HepG2 (cell line): Measurements from ENCODE around the gene SMTNL1. TPM values are rescaled to one million over a fixed set of nuclear protein-coding genes. Genes with fewer than 3 reads are reported as not detected.
A peak's percentile ranks its signal among the peaks of the same experiment; 100 is the strongest.

Source experiments
- CEBPG ChIP-seq: IDR thresholded peaks from 2 replicates; pipeline ENCODE4 v1.6.1; 2016
- CHCHD3 ChIP-seq: sonication (generic); formaldehyde crosslinking; IDR thresholded peaks from 2 replicates; pipeline ENCODE4 v1.8.0; 2022; ENCODE audit warnings: mild to moderate bottlenecking, missing genetic modification reagents, moderate library complexity
- DR1 ChIP-seq: sonication (generic); formaldehyde crosslinking; IDR thresholded peaks from 2 replicates; pipeline ENCODE4 v1.8.0; 2021; ENCODE audit warnings: mild to moderate bottlenecking, missing genetic modification reagents, inconsistent platforms
- MIXL1 ChIP-seq: IDR thresholded peaks from 2 replicates; pipeline ENCODE4 v1.6.1; 2016
- NFATC3 ChIP-seq: sonication (generic); formaldehyde crosslinking; IDR thresholded peaks from 2 replicates; pipeline ENCODE4 v1.5.1; 2020; ENCODE audit warnings: mild to moderate bottlenecking, missing genetic modification reagents
- NKX3-1 ChIP-seq: sonication (generic); formaldehyde crosslinking; IDR thresholded peaks from 2 replicates; pipeline ENCODE4 v1.5.0; 2020; ENCODE audit warnings: missing genetic modification reagents
- RFX1 ChIP-seq: fragments of 450-650 bp; IDR thresholded peaks from 2 replicates; pipeline ENCODE4 v1.6.1; 2017
- XBP1 ChIP-seq: sonication (generic); formaldehyde crosslinking; IDR thresholded peaks from 2 replicates; pipeline ENCODE4 v1.5.0; 2020; ENCODE audit warnings: missing genetic modification reagents
- ZFYVE20 ChIP-seq: sonication (generic); formaldehyde crosslinking; IDR thresholded peaks from 2 replicates; pipeline ENCODE4 v1.8.0; 2023; ENCODE audit warnings: low read depth, mild to moderate bottlenecking, moderate library complexity, missing genetic modification reagents, borderline replicate concordance
- ZKSCAN8 ChIP-seq: IDR thresholded peaks from 2 replicates; pipeline ENCODE4 v1.6.1; 2016; ENCODE audit warnings: borderline replicate concordance, missing genetic modification reagents, missing compliant biosample characterization
- ZNF17 ChIP-seq: sonication (generic); formaldehyde crosslinking; IDR thresholded peaks from 2 replicates; pipeline ENCODE4 v1.5.0; 2020; ENCODE audit warnings: mild to moderate bottlenecking, missing genetic modification reagents
- ZNF24 ChIP-seq: fragments of 450-650 bp; IDR thresholded peaks from 2 replicates; pipeline ENCODE4 v1.6.1; 2017; ENCODE audit warnings: antibody characterized with exemption, mild to moderate bottlenecking
- ZNF441 ChIP-seq: sonication (generic); formaldehyde crosslinking; IDR thresholded peaks from 2 replicates; pipeline ENCODE4 v1.7.0; 2021; ENCODE audit warnings: missing genetic modification reagents, borderline replicate concordance
- ZNF546 ChIP-seq: sonication (generic); formaldehyde crosslinking; conservative IDR thresholded peaks from 2 replicates; pipeline ENCODE4 v1.8.1; 2023; ENCODE audit warnings: mild to moderate bottlenecking, missing genetic modification reagents
- ZNF839 ChIP-seq: sonication (generic); formaldehyde crosslinking; IDR thresholded peaks from 2 replicates; pipeline ENCODE4 v1.4.0; 2020; ENCODE audit warnings: missing genetic modification reagents, mild to moderate bottlenecking, borderline replicate concordance
- polyA plus RNA-seq, 8 experiments: library from polyadenylated mRNA; depleted of rRNA in 3 of 8; stranded (reverse) in 7 of 8; unstranded in 1 of 8; fragments of >200 nt; fragmentation: Illumina TruSeq in 4 of 8; extraction: Trizol in 4 of 8; gene quantifications; 2 replicates each; pipeline versions ENCODE4 v1.2.1 to v1.2.3, GENCODE V29; 2011 to 2016; ENCODE audit warnings: low read depth in 4 of 8, missing spikeins in 1 of 8, mixed read lengths in 1 of 8; ENCODE audit not compliant: insufficient read depth in 1 of 8
- total RNA-seq, 5 experiments: library from RNA; depleted of rRNA; stranded (reverse); fragments of >200 nt; fragmentation: Illumina TruSeq; extraction: Trizol; gene quantifications; 2 replicates each; pipeline ENCODE4 v1.2.3, GENCODE V29; 2016; ENCODE audit warnings: low read depth in 1 of 5
- TF ChIP-seq, protein P1 (sequence below): sonication (generic); formaldehyde crosslinking; IDR thresholded peaks from 2 replicates; pipeline ENCODE4; 2020; ENCODE audit warnings: missing genetic modification reagents, mild to moderate bottlenecking, borderline replicate concordance
- TF ChIP-seq, protein P2 (sequence below): sonication (generic); formaldehyde crosslinking; IDR thresholded peaks from 2 replicates; pipeline ENCODE4 v1.5.0; 2020; ENCODE audit warnings: mild to moderate bottlenecking, missing genetic modification reagents, moderate library complexity
- TF ChIP-seq, protein P3 (sequence below): IDR thresholded peaks from 2 replicates; pipeline ENCODE4 v1.6.1; 2018; ENCODE audit warnings: missing genetic modification reagents, mild to moderate bottlenecking, missing compliant biosample characterization
- TF ChIP-seq, protein P4 (sequence below): sonication (generic); formaldehyde crosslinking; IDR thresholded peaks from 2 replicates; pipeline ENCODE4 v1.5.0; 2020; ENCODE audit warnings: missing genetic modification reagents
- TF ChIP-seq, protein P5 (sequence below): sonication (generic); formaldehyde crosslinking; IDR thresholded peaks from 2 replicates; pipeline ENCODE4 v1.4.0; 2020; ENCODE audit warnings: missing genetic modification reagents
- TF ChIP-seq, protein P6 (sequence below): sonication (generic); formaldehyde crosslinking; conservative IDR thresholded peaks from 2 replicates; pipeline ENCODE4 v1.8.1; 2023; ENCODE audit warnings: missing genetic modification reagents

Gene SMTNL1
- total and polyA plus RNA-seq, 2 of the 13 experiments (the other 11 are each of a cell fraction or from before 2014, with no cell fraction given): 0.04 TPM; not detected in 1

DNA sequence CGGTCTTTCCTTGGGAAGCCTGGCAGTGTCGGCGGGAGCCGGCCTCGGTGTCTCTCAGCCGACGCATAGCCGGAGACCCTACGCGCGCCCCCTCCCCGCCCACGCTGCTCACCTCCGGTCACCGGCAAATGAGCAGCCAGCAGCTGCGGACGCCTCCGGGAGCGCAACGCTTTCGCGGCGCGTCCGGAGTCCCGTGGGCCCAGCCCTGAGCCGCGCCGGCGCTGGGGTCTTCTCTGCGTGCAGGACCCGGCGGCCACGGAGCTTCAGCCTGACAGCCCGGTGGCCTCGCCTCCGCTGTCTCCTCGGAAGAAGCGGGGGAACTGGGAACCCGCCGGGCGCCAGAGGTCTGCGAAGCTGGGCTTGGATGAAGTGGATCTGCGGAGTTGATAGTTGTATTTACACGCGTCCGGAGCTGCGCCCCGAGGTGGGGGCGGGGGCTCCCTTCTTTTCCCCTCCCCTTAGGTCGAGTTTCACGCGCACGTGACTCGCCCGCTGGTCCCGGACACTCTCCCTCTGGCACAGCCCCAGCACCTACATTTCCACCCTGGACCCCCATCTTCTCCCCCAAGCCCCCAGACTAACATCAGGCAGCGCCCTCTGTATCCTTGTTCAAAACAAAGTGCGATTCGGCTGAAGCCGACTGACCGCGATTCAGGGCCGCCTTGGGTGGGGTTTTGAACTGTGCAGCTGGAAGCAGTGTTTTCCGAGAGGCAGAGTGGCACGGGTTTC, 21.9 kb upstream of the SMTNL1 start, which contains the start of gene SLC43A1 (continued):
- TF ChIP-seq, protein P1, sequence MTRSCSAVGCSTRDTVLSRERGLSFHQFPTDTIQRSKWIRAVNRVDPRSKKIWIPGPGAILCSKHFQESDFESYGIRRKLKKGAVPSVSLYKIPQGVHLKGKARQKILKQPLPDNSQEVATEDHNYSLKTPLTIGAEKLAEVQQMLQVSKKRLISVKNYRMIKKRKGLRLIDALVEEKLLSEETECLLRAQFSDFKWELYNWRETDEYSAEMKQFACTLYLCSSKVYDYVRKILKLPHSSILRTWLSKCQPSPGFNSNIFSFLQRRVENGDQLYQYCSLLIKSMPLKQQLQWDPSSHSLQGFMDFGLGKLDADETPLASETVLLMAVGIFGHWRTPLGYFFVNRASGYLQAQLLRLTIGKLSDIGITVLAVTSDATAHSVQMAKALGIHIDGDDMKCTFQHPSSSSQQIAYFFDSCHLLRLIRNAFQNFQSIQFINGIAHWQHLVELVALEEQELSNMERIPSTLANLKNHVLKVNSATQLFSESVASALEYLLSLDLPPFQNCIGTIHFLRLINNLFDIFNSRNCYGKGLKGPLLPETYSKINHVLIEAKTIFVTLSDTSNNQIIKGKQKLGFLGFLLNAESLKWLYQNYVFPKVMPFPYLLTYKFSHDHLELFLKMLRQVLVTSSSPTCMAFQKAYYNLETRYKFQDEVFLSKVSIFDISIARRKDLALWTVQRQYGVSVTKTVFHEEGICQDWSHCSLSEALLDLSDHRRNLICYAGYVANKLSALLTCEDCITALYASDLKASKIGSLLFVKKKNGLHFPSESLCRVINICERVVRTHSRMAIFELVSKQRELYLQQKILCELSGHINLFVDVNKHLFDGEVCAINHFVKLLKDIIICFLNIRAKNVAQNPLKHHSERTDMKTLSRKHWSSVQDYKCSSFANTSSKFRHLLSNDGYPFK (CRISPR knock-in tag): no peak
- no peak for TF ChIP-seq NFATC3 (CRISPR knock-in tag)
- TF ChIP-seq ZFYVE20 (CRISPR knock-in tag): no peak
- no peak for TF ChIP-seq MIXL1
- no peak for TF ChIP-seq CEBPG
- no peak for TF ChIP-seq CHCHD3 (CRISPR knock-in tag)
- TF ChIP-seq ZNF441 (CRISPR knock-in tag): no peak; the same call in 1 of the 2 replicates
- no peak; the same call in 1 of the 2 replicates for TF ChIP-seq DR1
- TF ChIP-seq ZNF17 (CRISPR knock-in tag): no peak
- TF ChIP-seq ZNF24: no peak
- TF ChIP-seq, protein P2, sequence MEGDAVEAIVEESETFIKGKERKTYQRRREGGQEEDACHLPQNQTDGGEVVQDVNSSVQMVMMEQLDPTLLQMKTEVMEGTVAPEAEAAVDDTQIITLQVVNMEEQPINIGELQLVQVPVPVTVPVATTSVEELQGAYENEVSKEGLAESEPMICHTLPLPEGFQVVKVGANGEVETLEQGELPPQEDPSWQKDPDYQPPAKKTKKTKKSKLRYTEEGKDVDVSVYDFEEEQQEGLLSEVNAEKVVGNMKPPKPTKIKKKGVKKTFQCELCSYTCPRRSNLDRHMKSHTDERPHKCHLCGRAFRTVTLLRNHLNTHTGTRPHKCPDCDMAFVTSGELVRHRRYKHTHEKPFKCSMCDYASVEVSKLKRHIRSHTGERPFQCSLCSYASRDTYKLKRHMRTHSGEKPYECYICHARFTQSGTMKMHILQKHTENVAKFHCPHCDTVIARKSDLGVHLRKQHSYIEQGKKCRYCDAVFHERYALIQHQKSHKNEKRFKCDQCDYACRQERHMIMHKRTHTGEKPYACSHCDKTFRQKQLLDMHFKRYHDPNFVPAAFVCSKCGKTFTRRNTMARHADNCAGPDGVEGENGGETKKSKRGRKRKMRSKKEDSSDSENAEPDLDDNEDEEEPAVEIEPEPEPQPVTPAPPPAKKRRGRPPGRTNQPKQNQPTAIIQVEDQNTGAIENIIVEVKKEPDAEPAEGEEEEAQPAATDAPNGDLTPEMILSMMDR (CRISPR knock-in tag): peak; percentile 32
- TF ChIP-seq, protein P3, sequence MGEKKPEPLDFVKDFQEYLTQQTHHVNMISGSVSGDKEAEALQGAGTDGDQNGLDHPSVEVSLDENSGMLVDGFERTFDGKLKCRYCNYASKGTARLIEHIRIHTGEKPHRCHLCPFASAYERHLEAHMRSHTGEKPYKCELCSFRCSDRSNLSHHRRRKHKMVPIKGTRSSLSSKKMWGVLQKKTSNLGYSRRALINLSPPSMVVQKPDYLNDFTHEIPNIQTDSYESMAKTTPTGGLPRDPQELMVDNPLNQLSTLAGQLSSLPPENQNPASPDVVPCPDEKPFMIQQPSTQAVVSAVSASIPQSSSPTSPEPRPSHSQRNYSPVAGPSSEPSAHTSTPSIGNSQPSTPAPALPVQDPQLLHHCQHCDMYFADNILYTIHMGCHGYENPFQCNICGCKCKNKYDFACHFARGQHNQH: no peak
- no peak for TF ChIP-seq ZNF546
- TF ChIP-seq, protein P4, sequence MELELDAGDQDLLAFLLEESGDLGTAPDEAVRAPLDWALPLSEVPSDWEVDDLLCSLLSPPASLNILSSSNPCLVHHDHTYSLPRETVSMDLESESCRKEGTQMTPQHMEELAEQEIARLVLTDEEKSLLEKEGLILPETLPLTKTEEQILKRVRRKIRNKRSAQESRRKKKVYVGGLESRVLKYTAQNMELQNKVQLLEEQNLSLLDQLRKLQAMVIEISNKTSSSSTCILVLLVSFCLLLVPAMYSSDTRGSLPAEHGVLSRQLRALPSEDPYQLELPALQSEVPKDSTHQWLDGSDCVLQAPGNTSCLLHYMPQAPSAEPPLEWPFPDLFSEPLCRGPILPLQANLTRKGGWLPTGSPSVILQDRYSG (CRISPR knock-in tag): no peak
- TF ChIP-seq NKX3-1 (CRISPR knock-in tag): 0 out of 2 replicates have a peak, but pooled peaks have one; percentile 24
- TF ChIP-seq XBP1 (CRISPR knock-in tag): no peak; the same call in 1 of the 2 replicates
- TF ChIP-seq, protein P5, sequence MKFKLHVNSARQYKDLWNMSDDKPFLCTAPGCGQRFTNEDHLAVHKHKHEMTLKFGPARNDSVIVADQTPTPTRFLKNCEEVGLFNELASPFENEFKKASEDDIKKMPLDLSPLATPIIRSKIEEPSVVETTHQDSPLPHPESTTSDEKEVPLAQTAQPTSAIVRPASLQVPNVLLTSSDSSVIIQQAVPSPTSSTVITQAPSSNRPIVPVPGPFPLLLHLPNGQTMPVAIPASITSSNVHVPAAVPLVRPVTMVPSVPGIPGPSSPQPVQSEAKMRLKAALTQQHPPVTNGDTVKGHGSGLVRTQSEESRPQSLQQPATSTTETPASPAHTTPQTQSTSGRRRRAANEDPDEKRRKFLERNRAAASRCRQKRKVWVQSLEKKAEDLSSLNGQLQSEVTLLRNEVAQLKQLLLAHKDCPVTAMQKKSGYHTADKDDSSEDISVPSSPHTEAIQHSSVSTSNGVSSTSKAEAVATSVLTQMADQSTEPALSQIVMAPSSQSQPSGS: 0 out of 2 replicates have a peak, but pooled peaks have one; percentile 12
- no peak for TF ChIP-seq RFX1
- no peak for TF ChIP-seq ZKSCAN8 (CRISPR knock-in tag)
- TF ChIP-seq ZNF839 (CRISPR knock-in tag): no peak
- TF ChIP-seq, protein P6, sequence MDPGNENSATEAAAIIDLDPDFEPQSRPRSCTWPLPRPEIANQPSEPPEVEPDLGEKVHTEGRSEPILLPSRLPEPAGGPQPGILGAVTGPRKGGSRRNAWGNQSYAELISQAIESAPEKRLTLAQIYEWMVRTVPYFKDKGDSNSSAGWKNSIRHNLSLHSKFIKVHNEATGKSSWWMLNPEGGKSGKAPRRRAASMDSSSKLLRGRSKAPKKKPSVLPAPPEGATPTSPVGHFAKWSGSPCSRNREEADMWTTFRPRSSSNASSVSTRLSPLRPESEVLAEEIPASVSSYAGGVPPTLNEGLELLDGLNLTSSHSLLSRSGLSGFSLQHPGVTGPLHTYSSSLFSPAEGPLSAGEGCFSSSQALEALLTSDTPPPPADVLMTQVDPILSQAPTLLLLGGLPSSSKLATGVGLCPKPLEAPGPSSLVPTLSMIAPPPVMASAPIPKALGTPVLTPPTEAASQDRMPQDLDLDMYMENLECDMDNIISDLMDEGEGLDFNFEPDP: no peak
